ENCODE data around the gene MRPL40. TPM values are rescaled to one million over a fixed set of nuclear protein-coding genes. Genes with fewer than 3 reads are reported as not detected.

Gene MRPL40
- total and polyA plus RNA-seq, 2 donors, result 17.4 to 33.3 TPM

DNA sequence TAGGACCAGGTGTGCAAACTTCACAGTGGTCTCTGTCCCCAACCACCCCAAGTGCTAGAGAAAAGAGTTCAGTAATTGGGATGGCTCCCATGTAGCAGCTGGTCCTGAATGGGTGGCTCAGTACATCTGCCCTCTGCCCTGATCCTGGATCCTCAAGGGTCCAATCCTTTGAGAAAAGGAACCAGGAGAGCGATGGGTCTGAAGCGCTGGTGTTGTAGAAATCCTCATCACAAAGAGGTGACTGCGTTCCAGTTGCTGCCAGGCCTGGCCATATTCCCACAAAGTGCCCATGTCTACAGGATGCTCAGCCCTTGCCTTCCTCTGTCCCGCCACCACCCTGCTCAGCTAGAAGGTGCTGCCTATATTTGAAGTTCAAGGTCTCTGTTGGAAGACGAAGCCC is 21.4 kb downstream of the MRPL40 start:
- no peak for DNase-seq (ENCODE audit: extremely low spot score)
- WGBS, result 97% methylated on average over 5 of the region's 5 CpGs
- H3K36me3 ChIP-seq (ENCODE audit: insufficient read depth), result peaks cover 3% of the 10 kb centered on the region

DNA sequence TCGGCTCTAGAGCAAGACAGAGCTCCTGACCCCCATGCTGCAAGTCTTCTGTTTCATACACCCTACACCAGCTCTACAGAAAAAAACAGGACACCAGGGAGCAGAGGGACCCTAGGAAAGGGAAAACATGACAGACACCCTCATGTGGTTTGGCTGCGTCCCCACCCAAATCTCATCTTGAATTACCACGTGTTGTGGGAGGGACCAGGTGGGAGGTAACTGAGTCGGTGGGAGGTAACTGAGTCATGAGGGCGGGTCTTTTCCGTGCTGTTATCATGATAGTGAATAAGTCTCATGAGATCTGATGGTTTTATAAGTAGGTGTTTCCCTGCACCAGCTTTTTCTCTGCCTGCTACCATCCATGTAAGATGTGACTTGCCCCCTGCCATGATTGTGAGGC is 21.8 kb downstream of the MRPL40 start:
- DNase-seq (ENCODE audit: extremely low spot score), result no peak
- Histone ChIP-seq H3K4me3 (ENCODE audit: low read depth, low read length) (no peak overlapping the region), H3K27ac (ENCODE audit: low read depth) (no peak overlapping the region), H3K36me3 (ENCODE audit: insufficient read depth) (peaks cover 3% of the 10 kb centered on the region), H3K4me1 (ENCODE audit: insufficient read depth) (no peaks in the 10 kb centered on the region)
- WGBS, result 79% methylated on average over 6 of the region's 6 CpGs

More for the DNA sequence above, 21.4 kb downstream of the MRPL40 start:
- Histone ChIP-seq H3K27ac (ENCODE audit: low read depth) (no peak overlapping the region), H3K4me1 (ENCODE audit: insufficient read depth) (no peaks in the 10 kb centered on the region), H3K4me3 (ENCODE audit: low read depth, low read length) (no peak overlapping the region)

DNA sequence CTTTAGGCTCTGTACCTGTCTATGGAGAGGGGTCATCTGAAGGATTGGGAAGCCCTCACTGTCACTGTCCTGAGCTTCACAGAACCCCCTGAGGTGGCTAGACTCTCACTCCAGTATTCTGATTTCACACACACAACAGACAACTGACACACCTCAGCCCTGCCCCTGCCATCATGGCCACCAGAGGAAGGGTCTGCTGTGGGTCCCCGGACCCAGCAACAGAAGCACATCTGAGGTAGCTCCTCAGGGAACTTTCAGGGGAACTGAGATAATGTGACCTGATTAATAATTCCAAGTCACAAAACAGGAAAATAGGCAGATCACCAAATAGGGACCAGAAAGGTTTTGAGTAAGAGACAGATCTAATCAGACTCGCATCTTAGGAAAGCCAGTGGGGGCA is 22.7 kb downstream of the MRPL40 start:
- no peaks in the 10 kb centered on the region for H3K4me1 ChIP-seq (ENCODE audit: insufficient read depth)
- peaks cover 3% of the 10 kb centered on the region for H3K36me3 ChIP-seq (ENCODE audit: insufficient read depth)
- no peak overlapping the region for H3K4me3 ChIP-seq (ENCODE audit: low read depth, low read length)
- H3K27ac ChIP-seq (ENCODE audit: low read depth), result no peak overlapping the region
- 96% methylated on average over 2 of the region's 2 CpGs for WGBS
- no peak for DNase-seq (ENCODE audit: extremely low spot score)

DNA sequence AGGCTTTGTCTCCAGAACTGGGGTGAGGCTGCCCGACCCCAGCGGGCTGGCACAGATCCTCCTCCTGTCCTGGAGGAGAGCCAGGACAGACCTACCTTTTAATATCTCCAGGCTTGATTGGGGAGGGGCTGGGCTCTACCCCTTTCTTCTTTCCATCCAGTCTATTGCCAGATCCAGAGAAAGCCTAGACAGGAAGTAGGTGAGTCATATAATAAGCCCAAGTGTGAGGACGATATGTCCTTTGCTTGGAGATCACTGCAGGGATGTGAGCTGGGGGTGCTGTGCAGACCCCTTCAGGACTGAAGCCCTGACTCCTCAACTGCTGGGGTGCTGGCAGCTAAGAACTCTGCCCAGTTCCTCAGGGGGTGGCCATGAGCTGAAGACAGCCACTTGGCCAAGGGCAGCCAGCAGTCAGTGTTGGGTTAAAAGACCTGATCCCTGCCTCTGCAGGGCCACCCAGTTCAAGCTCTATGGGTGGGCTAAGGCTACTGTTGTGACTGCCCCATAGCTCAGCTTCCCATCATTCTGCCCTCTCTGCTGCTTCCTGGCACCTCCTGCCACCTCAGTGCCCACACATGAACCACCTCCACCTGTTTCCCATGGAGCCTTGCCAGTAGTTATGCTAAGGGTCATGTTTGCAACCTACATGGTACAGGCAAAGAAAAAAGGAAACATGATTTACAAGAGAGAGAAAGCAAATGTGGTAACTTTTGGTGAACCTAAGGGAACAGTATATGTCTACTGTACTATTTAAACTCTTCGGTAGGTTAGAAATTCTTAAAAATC is 23.4 kb downstream of the MRPL40 start:
- no peak overlapping the region for H3K4me3 ChIP-seq (ENCODE audit: low read depth, low read length)
- no peaks in the 10 kb centered on the region for H3K4me1 ChIP-seq (ENCODE audit: insufficient read depth)
- DNase-seq (ENCODE audit: extremely low spot score), result no peak
- H3K27ac ChIP-seq (ENCODE audit: low read depth), result no peak overlapping the region
- peaks cover 3% of the 10 kb centered on the region for H3K36me3 ChIP-seq (ENCODE audit: insufficient read depth)
- 85% methylated on average over 4 of the region's 4 CpGs for WGBS

DNA sequence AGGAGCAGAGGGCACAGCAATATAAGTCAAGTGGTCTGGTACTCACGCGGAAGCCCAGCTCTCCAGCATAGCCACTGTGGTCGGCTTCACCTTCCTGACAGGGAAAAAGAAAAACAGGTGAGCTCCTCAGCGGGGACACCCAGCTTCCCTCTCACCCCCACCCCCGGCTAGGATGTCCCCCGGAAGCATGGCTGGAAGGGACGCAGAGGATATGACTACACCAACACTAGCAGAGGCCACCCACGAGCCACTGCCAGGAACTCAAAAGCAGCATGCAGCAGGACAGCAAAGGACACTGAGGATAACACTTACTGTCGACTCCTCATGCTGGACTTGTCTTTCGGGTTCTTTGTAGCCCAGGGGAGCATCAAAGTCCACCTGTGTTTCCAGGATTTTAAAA is 24.2 kb downstream of the MRPL40 start:
- no peaks in the 10 kb centered on the region for H3K4me1 ChIP-seq (ENCODE audit: insufficient read depth)

DNA sequence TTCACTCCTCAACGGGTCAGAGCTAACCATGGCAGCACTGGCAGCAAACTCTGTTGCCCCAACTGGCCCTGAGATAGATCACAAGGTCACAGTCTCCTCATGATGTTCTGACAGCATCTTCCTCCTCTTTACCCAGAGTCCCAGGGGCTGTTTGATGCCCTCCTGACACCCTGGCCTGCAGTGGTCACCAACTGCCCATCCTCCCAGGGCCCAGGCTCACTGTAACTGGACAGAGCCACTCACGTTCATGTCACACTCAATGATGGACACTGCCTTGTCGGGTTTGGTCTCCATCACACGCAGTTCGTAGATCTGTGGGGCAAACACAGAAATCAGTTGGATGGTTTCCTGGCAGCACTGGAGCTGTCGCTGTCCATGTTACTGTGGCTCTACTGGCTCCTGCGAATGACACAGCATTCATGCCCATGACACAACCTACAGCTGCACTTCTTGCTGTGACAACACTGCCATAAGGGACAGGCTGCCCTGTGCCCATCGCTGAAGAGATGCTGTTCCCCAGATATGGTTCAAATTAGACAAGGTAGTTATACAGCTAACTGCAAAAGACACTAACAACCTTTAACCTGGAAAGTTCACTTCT is 25.6 kb downstream of the MRPL40 start:
- H3K4me1 ChIP-seq (ENCODE audit: insufficient read depth), result no peaks in the 10 kb centered on the region
- no peak for DNase-seq (ENCODE audit: extremely low spot score)
- 95% methylated on average over 8 of the region's 8 CpGs for WGBS
- H3K27ac ChIP-seq (ENCODE audit: low read depth), result no peak overlapping the region
- H3K4me3 ChIP-seq (ENCODE audit: low read depth, low read length), result no peak overlapping the region
- H3K36me3 ChIP-seq (ENCODE audit: insufficient read depth), result peaks cover 3% of the 10 kb centered on the region

More for the DNA sequence above, 24.2 kb downstream of the MRPL40 start:
- H3K4me3 ChIP-seq (ENCODE audit: low read depth, low read length), result no peak overlapping the region
- 93% methylated on average over 10 of the region's 10 CpGs for WGBS
- no peak for DNase-seq (ENCODE audit: extremely low spot score)
- H3K27ac ChIP-seq (ENCODE audit: low read depth), result no peak overlapping the region
- peaks cover 3% of the 10 kb centered on the region for H3K36me3 ChIP-seq (ENCODE audit: insufficient read depth)

DNA sequence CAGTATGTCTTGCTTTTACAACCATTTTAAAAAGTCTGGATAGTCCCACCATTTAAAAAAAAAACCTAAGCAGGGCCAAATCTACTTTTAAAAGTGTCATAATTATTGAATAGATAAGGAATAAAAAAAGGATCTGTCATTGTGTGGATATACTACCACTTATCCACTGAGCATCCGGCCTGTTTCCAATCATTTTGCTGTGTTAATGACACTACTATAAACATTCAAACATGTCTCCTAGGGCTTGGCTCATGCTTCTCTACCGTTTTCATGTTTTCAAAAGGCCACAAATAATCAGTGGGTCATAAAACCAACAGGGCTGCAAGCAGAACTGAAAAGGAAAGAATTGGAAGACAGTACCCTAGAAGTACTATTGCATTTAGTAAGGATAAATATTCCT is 27.7 kb downstream of the MRPL40 start:
- WGBS, result 51% methylated on average over 2 of the region's 2 CpGs
- no peak for DNase-seq (ENCODE audit: extremely low spot score)
- Histone ChIP-seq H3K4me3 (ENCODE audit: low read depth, low read length) (no peak overlapping the region), H3K27ac (ENCODE audit: low read depth) (no peak overlapping the region), H3K4me1 (ENCODE audit: insufficient read depth) (no peaks in the 10 kb centered on the region), H3K36me3 (ENCODE audit: insufficient read depth) (peaks cover 3% of the 10 kb centered on the region)

DNA sequence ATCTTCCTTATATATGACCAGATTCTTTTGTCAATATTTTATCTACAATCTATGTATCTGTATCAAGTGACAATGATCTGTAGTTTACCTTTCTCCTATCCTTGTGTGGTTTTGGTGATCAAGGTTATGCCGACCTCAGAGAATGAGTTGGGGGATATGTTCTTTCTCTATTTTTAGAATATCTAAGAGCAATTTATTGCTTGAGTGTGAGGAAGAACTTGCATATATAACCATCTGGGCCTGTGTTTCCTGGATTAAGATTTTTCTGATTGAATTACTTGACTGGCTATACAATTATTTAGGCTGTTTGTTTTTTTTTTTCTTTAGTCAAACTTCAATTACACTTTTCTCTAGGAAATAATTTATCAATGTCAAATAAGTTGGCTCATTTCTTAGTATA is 29.2 kb downstream of the MRPL40 start:
- WGBS, result 86% methylated on average over 1 of the region's 1 CpG
- H3K4me3 ChIP-seq (ENCODE audit: low read depth, low read length), result no peak overlapping the region
- H3K36me3 ChIP-seq (ENCODE audit: insufficient read depth), result peaks cover 3% of the 10 kb centered on the region
- H3K27ac ChIP-seq (ENCODE audit: low read depth), result no peak overlapping the region
- no peaks in the 10 kb centered on the region for H3K4me1 ChIP-seq (ENCODE audit: insufficient read depth)
- no peak for DNase-seq (ENCODE audit: extremely low spot score)

DNA sequence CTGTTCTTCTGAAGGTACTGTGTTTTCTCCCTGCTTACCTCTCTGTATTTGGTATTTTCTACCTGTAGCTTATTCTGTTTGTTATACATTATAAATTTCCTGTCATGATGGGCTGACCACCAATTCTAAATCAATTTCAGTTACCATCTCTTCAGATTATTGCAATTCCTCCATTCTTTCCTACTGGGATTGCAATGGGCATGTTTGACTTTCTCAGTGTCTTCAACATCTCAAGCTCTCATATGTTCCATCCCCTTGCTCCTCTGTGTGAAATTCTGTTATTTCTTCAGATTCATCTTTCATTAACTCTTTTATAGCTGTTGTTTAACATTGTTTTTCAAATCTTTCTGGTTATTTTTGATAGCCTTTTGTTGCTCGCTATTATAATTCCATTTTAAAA is 30.7 kb downstream of the MRPL40 start:
- H3K36me3 ChIP-seq (ENCODE audit: insufficient read depth), result peaks cover 7% of the 10 kb centered on the region
- no peak overlapping the region for H3K27ac ChIP-seq (ENCODE audit: low read depth)
- no peaks in the 10 kb centered on the region for H3K4me1 ChIP-seq (ENCODE audit: insufficient read depth)
- H3K4me3 ChIP-seq (ENCODE audit: low read depth, low read length), result no peak overlapping the region
- 95% methylated on average over 1 of the region's 1 CpG for WGBS
- DNase-seq (ENCODE audit: extremely low spot score), result no peak

DNA sequence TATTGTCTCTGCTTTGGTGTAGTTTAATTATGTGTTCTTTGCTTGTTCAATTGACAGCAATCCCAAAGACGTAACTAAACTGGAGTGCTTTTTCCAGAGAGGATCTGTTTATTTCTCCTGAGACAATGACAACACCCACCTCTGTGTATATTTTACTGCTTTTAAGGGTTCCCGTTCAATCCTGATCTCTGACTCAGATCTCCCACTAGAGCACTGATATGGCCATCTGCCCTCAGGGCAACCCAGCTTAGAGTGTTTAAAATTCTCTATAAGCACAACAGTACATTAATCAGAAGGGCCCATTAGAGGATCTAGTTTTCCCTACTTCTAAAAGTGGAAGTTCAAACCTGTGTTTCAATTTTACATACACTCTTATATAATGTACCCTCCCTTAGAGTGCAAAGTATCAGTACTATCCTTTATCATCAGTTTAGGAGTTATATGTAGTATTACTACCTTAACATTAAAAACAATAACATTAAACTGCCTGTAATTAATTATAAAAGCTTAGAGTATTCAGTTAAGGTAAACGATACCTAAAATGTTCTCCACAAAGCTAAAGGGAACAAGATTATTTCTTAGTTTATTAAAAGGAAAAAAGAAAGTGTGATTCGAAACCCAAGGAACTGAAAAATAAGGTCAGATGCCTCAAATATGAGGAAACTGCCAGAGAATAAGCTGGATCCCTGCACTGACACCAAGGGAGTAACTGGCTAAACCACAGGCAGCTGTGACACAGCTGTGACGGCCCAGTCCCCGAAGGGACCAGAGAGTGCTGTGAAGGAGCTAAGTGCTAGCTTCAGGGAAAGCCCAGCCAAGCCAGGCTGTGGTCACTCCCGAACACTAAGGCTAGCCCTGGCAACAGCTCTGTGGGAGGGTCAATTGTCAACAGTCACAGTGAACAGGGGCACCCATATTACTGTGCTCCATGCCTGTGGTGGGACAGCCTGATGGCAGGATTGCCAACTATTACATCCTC is 31.4 kb downstream of the MRPL40 start:
- WGBS, result 77% methylated on average over 7 of the region's 7 CpGs
- H3K4me3 ChIP-seq (ENCODE audit: low read depth, low read length), result no peak overlapping the region
- peaks cover 7% of the 10 kb centered on the region for H3K36me3 ChIP-seq (ENCODE audit: insufficient read depth)
- no peak for DNase-seq (ENCODE audit: extremely low spot score)
- no peak overlapping the region for H3K27ac ChIP-seq (ENCODE audit: low read depth)
- no peaks in the 10 kb centered on the region for H3K4me1 ChIP-seq (ENCODE audit: insufficient read depth)

DNA sequence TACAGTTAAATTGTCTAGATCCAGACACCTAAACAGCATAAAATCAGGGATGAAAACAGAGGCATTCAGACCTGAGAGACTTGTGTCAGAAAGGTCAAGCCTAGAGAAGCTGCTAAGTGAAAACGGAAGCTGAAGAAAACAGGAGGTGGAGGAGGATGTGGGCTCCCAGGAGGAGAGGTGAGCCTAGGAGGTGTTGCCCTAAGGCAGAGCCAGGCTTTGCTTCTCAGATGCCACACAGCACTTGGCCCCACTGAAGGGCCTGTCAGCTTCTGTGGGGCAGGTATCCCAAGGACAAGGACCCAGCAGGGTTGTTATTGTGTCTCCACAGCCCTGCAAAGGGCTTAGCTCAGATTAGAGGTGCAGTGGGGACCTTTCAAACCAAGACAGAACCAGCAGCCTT is 32.2 kb downstream of the MRPL40 start:
- Histone ChIP-seq H3K36me3 (ENCODE audit: insufficient read depth) (peaks cover 12% of the 10 kb centered on the region), H3K27ac (ENCODE audit: low read depth) (no peak overlapping the region), H3K4me3 (ENCODE audit: low read depth, low read length) (no peak overlapping the region), H3K4me1 (ENCODE audit: insufficient read depth) (no peaks in the 10 kb centered on the region)
- DNase-seq (ENCODE audit: extremely low spot score), result no peak
- WGBS, result 71% methylated on average over 1 of the region's 1 CpG

DNA sequence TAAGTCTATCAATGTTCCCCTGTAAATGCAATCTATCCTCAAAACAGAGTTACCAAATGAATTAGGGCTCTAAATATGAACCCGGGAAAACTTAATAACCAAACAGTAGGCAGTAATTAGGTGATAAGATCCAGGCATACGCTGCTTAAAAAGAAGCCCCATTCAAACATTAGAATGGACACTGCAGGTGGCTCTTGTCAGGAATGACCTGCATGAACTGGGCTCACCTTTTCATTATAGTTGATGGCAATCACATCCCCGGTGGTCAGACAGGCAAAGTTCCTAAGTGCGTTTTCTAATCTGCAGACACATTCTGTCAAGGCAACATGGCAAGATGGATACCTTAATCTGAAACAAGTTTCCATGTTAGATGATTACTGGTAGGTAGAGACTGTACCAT is 32.6 kb downstream of the MRPL40 start:
- Histone ChIP-seq H3K36me3 (ENCODE audit: insufficient read depth) (peaks cover 16% of the 10 kb centered on the region), H3K4me3 (ENCODE audit: low read depth, low read length) (no peak overlapping the region), H3K27ac (ENCODE audit: low read depth) (no peak overlapping the region), H3K4me1 (ENCODE audit: insufficient read depth) (no peaks in the 10 kb centered on the region)
- no peak for DNase-seq (ENCODE audit: extremely low spot score)
- WGBS, result 89% methylated on average over 4 of the region's 4 CpGs

DNA sequence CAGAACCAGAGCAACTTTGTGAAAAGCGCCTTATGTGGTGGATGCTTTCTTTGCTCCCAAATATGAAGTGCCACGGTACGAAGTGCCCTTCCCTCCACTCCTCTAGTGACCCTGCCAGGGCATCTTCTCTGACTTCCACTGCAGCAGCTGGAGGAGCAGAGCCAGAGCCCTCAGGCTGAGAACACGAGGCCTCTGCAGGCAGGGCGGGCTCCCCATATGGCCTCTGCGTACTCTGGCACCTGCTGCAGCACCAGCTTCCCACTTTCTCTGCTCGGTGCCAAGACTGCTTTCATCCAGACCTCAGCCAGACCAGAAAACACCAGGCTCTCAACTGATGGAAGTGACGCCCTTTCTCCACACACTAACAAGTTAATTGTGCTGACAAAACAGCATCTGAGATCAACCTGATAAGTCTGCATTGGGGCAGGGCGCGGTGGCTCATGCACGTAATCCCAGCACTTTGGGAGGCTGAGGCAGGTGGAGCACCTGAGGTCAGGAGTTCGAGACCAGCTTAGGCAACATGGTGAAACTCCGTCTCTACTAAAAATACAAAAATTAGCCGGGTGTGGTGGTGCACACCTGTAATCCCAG is 33.9 kb downstream of the MRPL40 start:
- Histone ChIP-seq H3K4me1 (ENCODE audit: insufficient read depth) (no peaks in the 10 kb centered on the region), H3K36me3 (ENCODE audit: insufficient read depth) (peaks cover 16% of the 10 kb centered on the region), H3K4me3 (ENCODE audit: low read depth, low read length) (no peak overlapping the region), H3K27ac (ENCODE audit: low read depth) (no peak overlapping the region)
- no peak for DNase-seq (ENCODE audit: extremely low spot score)
- 92% methylated on average over 14 of the region's 14 CpGs for WGBS

All from urinary bladder (tissue), 4 donors.